Fibroblast of skin of left quadriceps (primary cell): ENCODE measurements around the gene NAT14.
"Not testable (repeated sequence)": the region's sequence is repeated elsewhere in the genome, so short reads cannot be mapped to it uniquely, and the experiment has no call there.

Source experiments
- DNase-seq, 2 experiments: peaks; one replicate each; pipeline ENCODE4 v3.0.0-alpha.2; 2013; ENCODE audit warnings: low read depth in 2 of 2

The NAT14 gene

DNA sequence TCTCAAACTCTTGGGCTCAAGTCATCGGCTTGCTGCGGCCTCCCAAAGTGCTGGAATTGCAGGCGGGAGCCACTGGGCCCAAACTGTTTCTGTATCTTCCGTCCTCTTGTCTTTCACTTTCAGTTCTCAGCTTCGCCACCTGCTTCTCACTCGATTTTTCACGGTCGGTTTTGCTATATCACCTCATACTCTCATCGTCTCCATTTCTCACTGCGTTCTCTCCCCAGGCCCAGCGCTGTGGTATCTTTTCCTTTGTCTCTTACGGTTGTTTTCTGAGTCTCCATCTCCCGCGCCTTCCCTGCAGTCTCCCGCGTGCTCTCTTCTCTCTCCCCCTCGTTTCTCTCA lies 18.1 kb downstream of the NAT14 start:
- DNase-seq = no peak

DNA sequence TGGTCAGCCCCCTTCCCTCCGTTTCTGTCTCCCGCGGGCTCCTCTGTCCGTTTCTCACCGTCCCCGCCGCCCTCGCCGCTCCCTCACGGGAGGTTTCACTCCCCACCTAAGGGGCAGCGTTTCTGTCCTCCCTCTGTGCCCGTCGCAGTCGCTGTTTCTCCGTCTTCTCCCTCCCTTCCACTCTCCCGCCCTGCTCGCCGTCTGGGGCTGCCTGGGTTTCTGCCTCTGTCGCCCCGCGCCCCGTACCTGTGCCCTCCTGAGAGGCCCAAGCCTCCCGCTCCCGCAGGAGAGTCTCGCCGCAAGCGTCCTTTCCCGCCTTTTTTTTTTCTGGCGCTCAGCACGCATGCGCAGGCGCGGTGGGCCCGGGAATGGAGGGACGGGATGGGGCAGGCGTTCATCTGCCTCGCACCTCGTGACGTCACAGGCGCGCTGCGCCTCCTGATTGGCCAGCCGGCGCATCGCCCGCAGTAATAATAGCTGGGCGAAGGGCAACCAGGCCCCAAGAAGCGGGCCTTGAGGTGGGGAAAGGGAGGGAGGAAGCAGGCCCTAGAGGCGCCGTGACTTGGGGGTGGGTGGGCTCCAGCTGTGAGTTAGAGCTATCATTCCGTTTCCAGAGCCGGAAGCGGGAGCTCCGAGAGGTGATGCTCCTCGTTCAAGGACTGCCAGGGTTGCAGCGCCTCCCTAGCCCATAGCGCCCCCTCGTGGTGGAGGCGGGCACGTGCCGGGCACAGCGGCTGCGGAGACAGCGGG lies 18.7 kb downstream of the NAT14 start:
- peak; percentile 81 to 82 for DNase-seq

DNA sequence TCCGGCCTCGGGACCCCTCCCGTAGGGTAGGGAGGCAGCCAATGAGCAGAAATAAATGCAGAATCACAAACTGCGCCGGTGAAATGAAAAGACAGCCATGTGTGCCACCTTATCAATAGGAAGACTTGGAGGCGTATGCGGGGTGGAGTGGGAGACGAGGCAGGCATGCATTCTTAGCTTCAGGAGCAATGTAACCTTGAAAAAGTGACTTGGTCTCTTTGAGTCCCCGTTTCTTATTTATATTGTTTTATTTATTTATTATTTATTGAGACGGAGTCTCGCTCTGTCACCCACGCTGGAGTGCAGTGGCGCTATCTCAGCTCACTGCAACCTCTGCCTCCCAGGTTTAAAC lies 19.2 kb downstream of the NAT14 start:
- DNase-seq = no peak

DNA sequence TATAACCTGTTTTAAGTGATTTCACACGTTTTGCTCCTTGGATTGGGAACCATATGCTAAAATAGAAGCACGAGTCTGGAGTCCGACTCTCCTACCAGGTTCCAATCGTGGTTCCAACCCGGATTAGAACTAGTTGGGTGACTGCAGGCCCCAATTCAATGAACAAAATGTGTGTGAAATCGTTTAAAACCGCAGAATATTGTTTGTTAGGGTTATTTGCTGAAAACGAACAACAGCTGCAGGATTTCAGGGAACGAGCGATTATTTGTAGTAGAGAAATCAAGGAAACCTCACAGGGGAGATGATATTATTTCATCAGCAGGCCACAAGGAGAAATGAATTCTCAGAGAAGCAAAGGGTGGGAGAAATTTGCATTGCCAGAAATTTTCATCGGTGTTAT lies 20.0 kb downstream of the NAT14 start:
- no peak for DNase-seq

DNA sequence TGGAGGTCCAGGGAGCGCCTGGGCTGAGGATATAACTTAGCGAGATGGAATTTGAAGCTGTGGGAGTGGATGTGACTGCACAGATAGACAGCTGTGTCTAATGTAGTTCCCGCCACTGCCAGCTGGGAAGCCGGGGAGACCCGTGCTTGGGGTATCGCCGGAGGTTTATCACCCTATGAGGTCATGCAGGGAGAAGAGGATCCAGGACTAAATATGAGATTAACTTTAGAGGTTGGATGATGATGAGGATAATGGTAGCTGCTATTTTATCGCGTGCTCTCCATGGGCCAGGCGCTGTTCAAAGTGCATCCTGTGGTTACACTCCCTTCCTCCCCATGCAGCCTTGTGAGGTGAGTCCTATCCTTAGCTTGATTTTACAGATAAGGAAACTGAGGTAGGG lies 23.1 kb downstream of the NAT14 start:
- no peak for DNase-seq

DNA sequence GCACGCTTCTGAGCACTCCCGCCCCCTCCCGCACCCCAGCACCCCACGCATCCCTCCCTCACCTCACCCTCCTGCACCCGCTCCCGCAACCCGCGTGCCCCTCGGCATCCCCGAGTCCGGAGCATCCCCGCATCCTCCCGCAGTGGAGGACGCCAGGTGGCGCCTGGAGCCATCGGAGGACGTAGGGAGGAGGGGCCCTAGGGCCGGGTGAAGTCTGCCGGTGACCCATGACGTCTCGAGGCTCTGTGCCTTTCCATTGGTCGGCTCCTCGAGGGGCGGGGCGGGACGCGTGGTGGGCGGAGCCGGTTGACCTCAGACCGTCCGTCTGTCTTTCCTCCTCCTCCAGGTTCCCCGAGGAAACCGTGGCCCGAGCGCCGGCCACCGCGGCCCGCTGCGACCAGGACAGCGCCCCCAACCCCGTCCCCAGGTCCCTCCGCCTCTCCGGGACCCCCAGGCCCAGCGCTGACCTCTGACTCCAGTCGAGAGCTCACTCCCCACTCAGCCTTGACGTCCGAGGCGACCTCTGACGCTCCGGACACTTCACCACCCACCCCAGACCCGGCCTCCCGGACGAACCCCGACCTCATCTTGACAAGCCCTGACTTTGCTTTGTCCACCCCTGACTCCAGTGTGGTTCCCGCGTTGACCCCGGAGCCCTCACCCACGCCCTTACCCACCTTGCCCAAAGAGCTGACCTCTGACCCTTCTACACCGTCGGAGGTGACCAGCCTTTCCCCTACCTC lies 32.1 kb downstream of the NAT14 start:
- peak; percentile 79 to 80 for DNase-seq

DNA sequence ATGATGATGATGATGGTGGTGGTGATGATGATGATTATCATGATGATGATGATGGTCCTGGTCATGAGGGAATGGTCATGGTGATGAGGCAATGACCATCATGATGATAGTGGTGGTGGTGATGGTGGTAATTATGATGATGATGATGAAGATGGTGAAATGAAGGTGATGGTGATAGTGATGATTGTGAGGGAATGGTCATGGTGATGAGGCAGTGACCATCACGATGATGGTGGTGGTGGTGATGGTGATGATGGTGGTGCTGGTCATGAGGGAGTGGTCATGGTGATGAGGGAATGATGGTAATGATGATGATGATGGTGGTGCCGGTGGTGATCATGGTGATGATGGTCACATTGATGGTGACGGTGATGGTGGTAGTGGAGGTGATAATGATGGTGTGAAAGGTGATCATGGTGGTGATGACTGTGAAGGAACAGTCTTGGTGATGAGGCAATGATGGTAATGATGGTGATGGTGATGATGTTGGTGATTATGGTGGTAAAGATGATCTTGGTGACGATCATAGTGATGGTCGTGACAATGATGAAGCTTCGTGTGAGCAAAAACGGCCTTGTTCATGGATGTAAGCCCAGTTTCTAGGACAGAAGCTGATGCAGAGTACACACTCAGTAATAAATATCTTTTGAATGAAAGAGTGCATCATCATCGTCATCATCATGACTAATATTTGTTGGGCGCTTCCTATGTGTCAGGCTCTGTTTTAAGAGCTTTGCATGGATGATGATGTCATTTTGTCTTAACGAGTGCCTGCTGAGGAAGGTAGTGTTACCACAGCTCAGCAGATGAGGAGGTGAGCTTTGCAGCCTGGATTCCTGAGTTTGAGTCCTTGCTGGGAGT lies 34.7 kb downstream of the NAT14 start:
- DNase-seq = peak in 1 of 2 experiments; percentile 32

DNA sequence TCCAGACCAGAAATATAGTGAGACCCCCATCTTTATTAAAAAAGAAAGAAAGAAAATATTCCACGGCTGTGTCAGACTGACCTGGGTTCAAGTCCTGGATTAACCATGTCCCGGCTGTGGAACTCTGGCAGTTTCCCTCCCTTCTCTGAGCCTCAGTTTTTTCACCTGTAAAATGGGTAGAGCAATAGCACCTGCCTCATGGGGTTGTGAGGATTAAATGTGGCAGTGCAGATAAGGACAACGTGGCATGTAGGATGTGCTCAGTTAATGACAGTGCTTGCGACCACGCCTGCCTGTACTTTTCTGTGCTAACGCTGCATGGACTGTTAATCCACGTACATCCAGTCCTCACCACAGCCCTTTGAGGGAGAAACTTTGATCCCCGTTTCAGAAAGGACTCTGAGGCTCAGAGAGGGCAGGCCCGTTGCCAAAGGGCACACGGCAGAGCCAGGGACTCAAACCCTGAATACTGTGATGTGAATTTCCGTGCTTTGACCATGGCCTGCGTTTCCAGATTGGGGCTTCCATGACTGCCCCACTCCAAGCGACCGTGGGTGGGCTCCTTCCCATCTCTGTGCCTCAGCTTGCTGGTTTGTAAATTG lies 35.8 kb downstream of the NAT14 start:
- DNase-seq = no peak

DNA sequence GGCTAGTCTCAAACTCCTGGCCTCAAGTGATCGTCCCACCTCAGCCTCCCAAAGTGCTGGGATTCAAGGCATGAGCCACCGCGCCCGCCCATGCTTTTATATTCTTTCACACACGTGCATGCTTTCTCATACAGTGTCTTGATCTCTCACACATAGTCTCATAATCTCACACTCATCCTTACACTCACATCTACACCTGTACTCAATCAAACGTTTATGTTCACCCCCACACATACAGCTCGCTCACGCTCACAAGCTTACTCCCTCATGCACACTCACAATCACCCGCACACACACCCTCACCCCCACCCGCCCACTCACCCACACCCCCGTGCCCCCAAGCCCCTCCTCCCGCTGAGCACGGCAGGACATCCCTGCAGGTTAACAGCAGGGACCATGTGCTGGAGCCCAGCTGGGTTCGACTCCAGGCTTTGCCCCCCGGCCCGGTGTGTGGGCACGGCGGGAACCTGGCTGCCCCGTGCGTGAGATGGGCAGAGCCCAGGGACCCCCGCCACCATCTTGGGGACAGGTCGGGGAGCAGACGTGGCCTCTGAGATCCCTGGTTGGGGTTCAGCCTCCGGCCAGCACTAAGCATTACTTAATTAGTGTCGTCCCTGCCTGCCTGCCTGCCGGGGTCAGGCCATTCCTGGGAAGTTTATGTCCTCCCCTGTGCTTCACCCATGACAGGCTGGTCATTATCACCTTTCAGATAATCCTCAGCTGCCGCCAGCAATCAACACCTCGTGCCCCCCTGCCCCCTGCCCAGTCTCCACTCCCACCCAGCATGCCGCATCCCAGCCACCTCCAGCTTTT lies 40.5 kb downstream of the NAT14 start:
- DNase-seq = no peak

DNA sequence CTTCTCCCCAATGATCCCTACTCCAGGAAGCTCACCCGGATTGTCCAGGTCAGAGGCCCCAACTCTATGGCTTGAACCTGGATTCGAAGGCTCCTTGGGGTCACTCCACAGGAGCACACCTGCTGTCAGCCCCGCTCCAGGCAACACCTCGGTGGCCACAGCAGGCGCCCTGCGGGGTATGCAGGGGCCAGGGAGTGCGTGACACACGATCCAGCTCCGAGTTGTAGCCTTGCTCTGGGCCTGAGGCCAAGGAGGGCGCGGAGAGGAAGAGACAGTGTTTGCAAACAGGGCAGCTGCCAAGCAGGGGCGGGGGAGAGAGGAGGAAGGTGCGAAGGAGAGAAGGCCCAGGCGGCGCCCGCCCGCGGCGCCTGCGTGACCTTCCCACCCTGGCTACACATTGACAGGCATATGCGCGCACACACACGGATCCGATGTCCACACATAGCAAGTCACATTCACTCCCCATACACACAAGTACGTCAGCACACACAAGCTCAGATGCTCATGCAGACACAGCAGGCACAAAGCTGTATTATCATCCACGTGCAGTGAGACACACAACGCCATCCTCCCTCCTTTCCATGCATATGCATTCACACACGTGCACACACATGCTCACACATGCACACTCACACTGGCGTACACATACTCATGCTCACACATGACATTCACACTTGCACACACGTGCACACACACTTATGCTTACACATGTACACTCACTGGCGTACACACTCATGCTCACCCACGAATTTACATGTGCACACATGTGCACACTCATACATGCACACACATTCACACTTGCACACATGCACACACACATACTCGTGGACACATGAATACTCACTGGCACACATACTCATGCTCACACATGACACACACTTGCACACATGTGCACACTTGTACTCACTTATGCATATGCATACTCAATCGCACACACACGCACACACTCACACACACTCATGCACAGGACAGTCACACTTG lies 41.5 kb downstream of the NAT14 start:
- no peak for DNase-seq

DNA sequence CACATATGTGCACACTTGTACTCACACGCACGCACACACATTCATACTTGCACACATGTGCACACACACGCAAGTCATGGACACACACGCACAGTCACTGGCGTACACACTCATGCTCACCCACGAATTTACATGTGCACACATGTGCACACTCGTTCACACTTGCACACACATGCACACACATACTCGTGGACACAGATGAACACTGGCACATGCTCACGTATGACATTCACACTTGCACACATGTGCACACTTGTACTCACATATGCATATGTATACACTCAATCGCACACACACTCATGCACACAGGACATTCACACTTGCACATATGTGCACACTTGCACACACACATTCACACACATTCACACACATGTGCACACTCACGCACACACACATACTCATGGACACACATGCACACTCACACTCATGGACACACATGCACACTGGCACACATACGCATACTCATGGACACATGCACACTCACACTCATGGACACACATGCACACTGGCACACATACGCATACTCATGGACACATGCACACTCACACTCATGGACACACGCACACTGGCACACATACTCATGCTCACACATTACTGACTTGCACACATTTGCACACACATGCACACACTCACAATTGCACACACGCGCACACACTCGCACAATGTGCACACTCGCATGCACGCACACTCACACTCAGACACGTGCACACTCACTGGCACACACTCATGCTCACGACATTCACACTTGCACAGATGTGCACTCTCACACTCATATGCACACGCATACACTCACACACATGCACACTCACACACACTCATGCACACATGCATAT lies 42.4 kb downstream of the NAT14 start:
- DNase-seq = no peak

DNA sequence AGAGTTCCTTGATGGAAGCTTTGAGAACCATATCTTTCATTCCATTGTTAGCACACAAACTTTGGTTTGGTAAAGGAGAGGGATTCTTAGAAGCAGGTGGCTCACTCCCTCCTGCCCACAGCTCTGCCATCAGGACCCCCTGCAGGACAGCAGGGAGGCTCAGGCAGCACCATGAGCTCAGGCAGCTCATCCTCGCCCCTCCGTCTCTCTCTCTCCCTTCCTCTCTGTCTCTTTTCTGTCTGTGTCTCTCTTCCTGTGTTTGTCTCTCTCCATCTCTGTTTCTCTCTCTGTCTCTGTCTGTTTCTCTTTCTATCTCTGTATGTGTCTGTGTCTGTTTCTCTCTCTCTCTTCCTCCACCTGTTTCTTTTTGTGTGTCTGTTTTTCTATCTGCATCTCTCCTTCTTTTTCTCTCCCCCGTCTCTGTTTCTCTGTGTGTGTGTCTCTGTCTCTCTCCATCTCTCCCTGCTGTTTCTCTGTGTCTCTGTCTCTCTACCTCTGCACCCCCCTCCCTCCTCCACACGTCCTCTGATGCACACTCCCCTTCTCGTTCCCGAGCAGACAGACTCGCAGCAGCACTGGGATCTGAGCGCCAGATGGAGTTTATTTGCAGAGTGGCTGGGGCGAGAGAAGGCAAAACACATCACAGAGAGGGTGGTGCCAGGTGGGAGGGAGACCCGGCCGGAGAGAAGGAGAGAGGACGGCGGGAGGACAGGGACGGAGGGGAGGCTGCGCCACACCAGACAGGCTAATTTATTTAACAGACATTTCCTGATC lies 43.2 kb downstream of the NAT14 start:
- no peak for DNase-seq

DNA sequence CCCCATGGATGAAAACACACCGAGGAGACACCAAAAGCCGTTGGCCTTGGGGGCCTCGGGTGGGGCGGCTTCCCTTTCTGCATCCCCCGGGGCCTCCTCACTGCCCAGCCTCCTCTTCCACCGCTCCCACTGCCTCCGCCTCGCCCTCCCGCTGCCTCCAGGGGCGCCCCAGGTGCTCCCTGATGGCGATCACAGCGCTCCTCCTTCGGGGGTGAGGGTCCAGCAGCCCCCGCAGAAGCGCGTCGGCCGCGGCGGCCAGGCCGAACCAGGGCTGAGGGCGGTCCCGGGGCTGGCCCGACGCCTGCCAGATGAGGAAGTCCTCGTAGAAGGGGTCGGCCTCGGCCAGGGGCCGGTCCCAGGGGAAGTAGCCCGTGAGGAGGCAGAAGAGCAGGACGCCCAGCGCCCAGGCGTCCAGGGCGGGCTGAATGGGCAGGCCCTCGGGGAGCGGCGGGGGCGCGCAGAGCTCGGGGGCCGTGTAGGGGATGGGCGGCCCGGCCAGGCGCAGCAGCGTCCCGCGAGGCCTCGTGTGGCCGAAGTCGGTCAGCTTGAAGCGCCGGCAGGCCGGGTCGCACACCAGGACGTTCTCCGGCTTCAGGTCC lies 44.7 kb downstream of the NAT14 start:
- no peak for DNase-seq

DNA sequence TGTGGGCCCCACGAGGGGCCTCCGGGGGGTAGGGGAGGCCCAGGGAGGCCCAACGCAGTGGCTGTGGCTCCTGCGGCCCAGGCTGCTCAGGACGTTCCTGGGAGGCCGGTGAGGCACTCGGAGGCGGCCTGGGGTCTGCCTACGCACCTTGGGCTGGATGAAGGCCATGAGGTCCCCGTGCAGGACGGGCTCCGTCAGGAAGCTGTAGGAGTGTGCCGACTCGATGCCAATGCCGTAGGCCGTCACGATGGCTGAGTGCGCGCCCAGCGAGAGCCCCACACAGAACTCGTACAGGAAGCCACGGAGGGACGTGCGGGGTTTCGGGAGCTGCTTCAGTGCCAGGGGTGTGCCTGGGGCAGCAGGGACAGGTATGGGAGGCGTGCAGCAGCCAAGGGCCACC lies 46.0 kb downstream of the NAT14 start:
- no peak for DNase-seq

DNA sequence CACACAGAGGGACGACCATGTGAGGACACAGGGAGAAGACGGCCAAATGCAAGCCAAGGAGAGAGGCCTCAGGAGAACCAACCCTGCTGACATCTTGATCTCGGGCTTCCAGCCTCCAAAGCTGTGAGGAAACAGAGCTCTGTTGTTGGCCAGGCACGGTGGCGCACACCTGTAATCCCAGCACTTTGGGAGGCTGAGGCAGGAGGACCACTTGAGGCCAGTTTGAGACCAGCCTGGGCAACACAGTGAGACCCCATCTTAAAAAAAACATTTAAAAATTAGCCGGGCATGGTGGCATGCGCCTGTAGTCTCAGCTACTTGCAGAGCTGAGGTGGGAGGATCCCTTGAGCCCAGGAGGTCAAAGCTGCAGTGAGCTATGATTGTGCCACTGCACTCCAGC lies 49.3 kb downstream of the NAT14 start:
- DNase-seq = not testable (repeated sequence)

DNA sequence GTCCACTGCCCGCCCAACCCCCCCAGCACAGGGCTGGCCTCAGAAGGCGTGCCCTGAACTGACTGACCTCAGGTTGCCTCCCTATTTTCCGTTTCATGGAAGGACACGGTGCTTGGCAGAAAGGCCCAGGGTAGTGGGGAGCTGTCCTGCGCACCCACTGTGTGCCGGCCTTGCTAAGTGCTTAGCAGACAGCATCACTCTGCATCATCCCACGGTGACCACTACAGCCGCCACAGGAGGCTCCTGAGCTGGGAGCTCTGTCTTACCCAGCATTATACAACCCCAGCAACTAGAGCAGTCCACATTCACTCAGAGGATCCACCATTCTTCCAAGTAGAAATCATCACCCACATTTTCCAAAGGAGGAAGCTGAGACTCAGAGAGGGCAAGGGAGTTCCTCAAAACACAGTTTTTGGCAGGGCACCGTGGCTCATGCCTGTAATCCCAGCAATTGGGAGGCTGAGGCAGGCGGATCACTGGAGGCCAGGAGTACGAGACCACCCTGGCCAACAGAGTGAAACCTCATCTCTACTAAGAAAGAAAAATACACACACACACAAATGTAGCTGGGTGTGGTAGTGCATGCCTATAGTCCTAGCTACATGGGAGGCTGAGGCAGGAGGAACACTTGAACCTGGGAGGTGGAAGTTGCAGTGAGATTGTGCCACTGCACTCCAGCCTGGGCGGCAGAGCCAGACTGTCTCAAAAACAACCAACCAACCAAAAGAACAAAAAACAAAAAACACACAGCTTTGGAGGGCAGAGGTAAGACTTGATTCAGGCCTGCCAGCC lies 50.4 kb downstream of the NAT14 start:
- no peak for DNase-seq

DNA sequence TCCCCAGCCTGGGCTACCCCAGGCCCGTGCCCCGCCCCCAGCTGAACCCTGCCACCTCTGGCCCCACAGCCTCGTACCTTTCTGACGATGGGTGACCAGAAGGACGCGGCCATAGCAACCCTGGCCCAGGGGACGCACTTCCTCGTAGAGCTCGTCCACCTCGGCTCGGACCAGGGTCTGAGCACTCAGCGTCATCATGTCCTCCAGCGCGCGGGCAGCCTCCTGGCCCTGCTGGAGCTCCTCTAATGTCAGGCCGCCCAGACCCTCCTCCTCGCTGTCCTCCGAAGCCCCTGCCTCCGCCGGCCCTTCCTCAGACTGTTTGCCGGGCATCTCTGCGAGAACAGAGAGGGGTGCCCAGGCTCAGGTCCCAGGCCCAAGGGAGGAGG lies 51.0 kb downstream of the NAT14 start:
- DNase-seq = no peak
